NOMO-1 (cell line): ENCODE results near the gene C12orf42.
A peak's percentile ranks its signal among the peaks of the same experiment; 100 is the strongest.
"Not testable (repeated sequence)": the region's sequence is repeated elsewhere in the genome, so short reads cannot be mapped to it uniquely, and the experiment has no call there.

Source experiments
- DNase-seq, 2 experiments: peaks; one replicate each; lab custom pipeline; 2025; ENCODE audit not compliant: unreplicated experiment in 2 of 2; lab: John Stamatoyannopoulos, UW

C12orf42 gene

GRCh38 chr12:103425674-103426073 lies 70.1 kb downstream of the C12orf42 start:
- DNase-seq, result not testable (repeated sequence)

- not testable (repeated sequence) for DNase-seq
These were observed 70.8 kb downstream of the C12orf42 start for GRCh38 chr12:103424849-103425586.

GRCh38 chr12:103423516-103423910 lies 72.3 kb downstream of the C12orf42 start:
- DNase-seq, result no peak

GRCh38 chr12:103422746-103423515 lies 72.8 kb downstream of the C12orf42 start:
- no peak for DNase-seq

GRCh38 chr12:103422328-103422727 lies 73.4 kb downstream of the C12orf42 start:
- DNase-seq, result no peak

- DNase-seq, result no peak
These were observed 74.4 kb downstream of the C12orf42 start for GRCh38 chr12:103421402-103421801.

- DNase-seq, result no peak
These were observed 80.1 kb downstream of the C12orf42 start for GRCh38 chr12:103415681-103416080.

- no peak for DNase-seq
These were observed 94.3 kb downstream of the C12orf42 start for GRCh38 chr12:103401421-103401820.

- peak; percentile 15 to 30 for DNase-seq
These were observed 95.8 kb downstream of the C12orf42 start for GRCh38 chr12:103399986-103400385.

GRCh38 chr12:103397536-103397935 lies 98.2 kb downstream of the C12orf42 start:
- DNase-seq, result no peak

GRCh38 chr12:103392722-103393121 lies 103.0 kb downstream of the C12orf42 start:
- DNase-seq, result no peak

- DNase-seq, result no peak
These were observed 104.7 kb downstream of the C12orf42 start for GRCh38 chr12:103391103-103391502.

GRCh38 chr12:103387385-103387784 lies 108.4 kb downstream of the C12orf42 start:
- DNase-seq, result no peak

GRCh38 chr12:103386451-103386850 lies 109.3 kb downstream of the C12orf42 start:
- no peak for DNase-seq

GRCh38 chr12:103382736-103383346 lies 112.9 kb downstream of the C12orf42 start:
- no peak for DNase-seq

GRCh38 chr12:103382119-103382518 lies 113.6 kb downstream of the C12orf42 start:
- no peak for DNase-seq

GRCh38 chr12:103379670-103380069 lies 116.1 kb downstream of the C12orf42 start:
- no peak for DNase-seq

GRCh38 chr12:103373088-103373523 lies 122.7 kb downstream of the C12orf42 start:
- DNase-seq, result no peak

- DNase-seq, result no peak
These were observed 125.8 kb downstream of the C12orf42 start for GRCh38 chr12:103369929-103370328.

GRCh38 chr12:103368167-103368566 lies 127.6 kb downstream of the C12orf42 start:
- DNase-seq, result no peak

- DNase-seq, result no peak
These were observed 141.4 kb downstream of the C12orf42 start for GRCh38 chr12:103354403-103354802.

- no peak for DNase-seq
These were observed 141.9 kb downstream of the C12orf42 start for GRCh38 chr12:103353913-103354312.
